IMR-90 (cell line): ENCODE results near the gene LBHD2. TPM values are rescaled to one million over a fixed set of nuclear protein-coding genes. Genes with fewer than 3 reads are reported as not detected.

Experiments
- ATAC-seq: fragments of 200-7000 bp; cut with Tn5 transposase; 2 replicates; pipeline ENCODE4 v1.9.1; 2020; ENCODE audit warnings: low read depth, mild to moderate bottlenecking, moderate library complexity
- BruUV-seq: library from RNA; stranded (reverse); fragments of 400-500 nt; replicated peaks from 2 replicates; lab custom pipeline; 2021; lab: Mats Ljungman, UMichigan
- CTCF ChIA-PET: fragments of 300-600 bp; formaldehyde crosslinking; extraction: SDS; loops from one replicate; lab custom pipeline; 2021; ENCODE audit warnings: antibody characterized with exemption; lab: Yijun Ruan, JAX
- POLR2A ChIA-PET: fragments of 300-600 bp; sonication (Branson Sonifier 250); formaldehyde crosslinking; loops from one replicate; lab custom pipeline; 2022; ENCODE audit warnings: antibody characterized with exemption; ENCODE audit not compliant: unreplicated experiment; lab: Charles Lee
- DNase-seq: peaks from one replicate; pipeline ENCODE4 v3.0.0; 2013
- H2AFZ ChIP-seq: replicated peaks from 2 replicates; pipeline ENCODE3; 2013; ENCODE audit warnings: low read length, mild to moderate bottlenecking; ENCODE audit not compliant: poor library complexity
- H2AK5ac ChIP-seq: 2 replicates; pipeline ENCODE4 v1.6.1; 2013; ENCODE audit warnings: low read depth, low read length, inconsistent platforms
- H2AK9ac ChIP-seq: replicated peaks from 2 replicates; pipeline ENCODE3; 2013; ENCODE audit warnings: mild to moderate bottlenecking, low read depth, low read length, moderate library complexity; ENCODE audit not compliant: poor library complexity
- H2BK120ac ChIP-seq: 2 replicates; pipeline ENCODE4 v1.6.1; 2013; ENCODE audit warnings: low read depth, low read length, inconsistent platforms
- H2BK15ac ChIP-seq: 3 replicates; pipeline ENCODE4 v1.6.1; 2013; ENCODE audit warnings: low read depth, low read length, inconsistent platforms
- H2BK20ac ChIP-seq: 2 replicates; pipeline ENCODE4 v1.6.1; 2013; ENCODE audit warnings: low read depth, mild to moderate bottlenecking, inconsistent platforms, low read length, moderate library complexity
- H2BK5ac ChIP-seq: 2 replicates; pipeline ENCODE4 v1.6.1; 2013; ENCODE audit warnings: mild to moderate bottlenecking, low read depth, low read length, inconsistent platforms; ENCODE audit not compliant: poor library complexity, severe bottlenecking
- H3K14ac ChIP-seq: replicated peaks from 2 replicates; pipeline ENCODE4 v1.6.1; 2013; ENCODE audit warnings: low read depth, low read length, inconsistent platforms
- H3K18ac ChIP-seq: 2 replicates; pipeline ENCODE4 v1.6.1; 2013; ENCODE audit warnings: low read depth, low read length, control low read depth
- H3K23ac ChIP-seq: 2 replicates; pipeline ENCODE4 v1.6.1; 2013; ENCODE audit warnings: low read depth, low read length, inconsistent platforms
- H3K27ac ChIP-seq: 2 replicates; pipeline ENCODE4 v1.5.1; 2013; ENCODE audit warnings: mild to moderate bottlenecking, control low read depth, low read length; ENCODE audit not compliant: insufficient read depth
- H3K27me3 ChIP-seq: 2 replicates; pipeline ENCODE4 v1.6.1; 2013; ENCODE audit warnings: low read length; ENCODE audit not compliant: control insufficient read depth, insufficient read depth
- H3K36me3 ChIP-seq: 2 replicates; pipeline ENCODE4 v1.6.1; 2013; ENCODE audit warnings: low read length, mixed read lengths; ENCODE audit not compliant: control insufficient read depth, insufficient read depth
- H3K4ac ChIP-seq: 2 replicates; pipeline ENCODE4 v1.6.1; 2013; ENCODE audit warnings: low read depth, low read length, inconsistent platforms
- H3K4me1 ChIP-seq: 2 replicates; pipeline ENCODE4 v1.6.1; 2013; ENCODE audit warnings: low read length, mixed read lengths; ENCODE audit not compliant: control insufficient read depth, insufficient read depth
- H3K4me2 ChIP-seq: 2 replicates; pipeline ENCODE4 v1.6.1; 2013; ENCODE audit warnings: low read depth, mild to moderate bottlenecking, control low read depth, low read length, moderate library complexity
- H3K4me3 ChIP-seq: 2 replicates; pipeline ENCODE4 v1.5.1; 2013; ENCODE audit warnings: low read depth, mild to moderate bottlenecking, control low read depth, low read length, moderate library complexity; ENCODE audit not compliant: insufficient read depth
- H3K56ac ChIP-seq: 2 replicates; pipeline ENCODE4 v1.6.1; 2013; ENCODE audit warnings: low read length, inconsistent platforms; ENCODE audit not compliant: insufficient read depth; ENCODE audit errors: extremely low read depth
- H3K79me1 ChIP-seq, 2 experiments: 2 replicates each; pipeline ENCODE4 v1.6.1; 2013; ENCODE audit warnings: low read length in 2 of 2, inconsistent platforms in 1 of 2, low read depth in 1 of 2
- H3K9ac ChIP-seq: 2 replicates; pipeline ENCODE4 v1.6.1; 2013; ENCODE audit warnings: low read depth, low read length, control low read depth
- H3K9me1 ChIP-seq: 2 replicates; pipeline ENCODE4 v1.6.1; 2013; ENCODE audit warnings: low read length, inconsistent platforms; ENCODE audit not compliant: insufficient read depth
- H3K9me3 ChIP-seq: 2 replicates; pipeline ENCODE4 v1.6.1; 2013; ENCODE audit warnings: low read length; ENCODE audit not compliant: control insufficient read depth, insufficient read depth
- H4K20me1 ChIP-seq: 2 replicates; pipeline ENCODE4 v1.6.1; 2013; ENCODE audit warnings: low read length, inconsistent platforms; ENCODE audit not compliant: insufficient read depth
- H4K5ac ChIP-seq: 2 replicates; pipeline ENCODE4 v1.6.1; 2013; ENCODE audit warnings: mild to moderate bottlenecking, low read depth, low read length, control low read depth
- H4K8ac ChIP-seq, 2 experiments: 2 replicates each; pipeline ENCODE4 v1.6.1; 2013; ENCODE audit warnings: low read depth in 2 of 2, low read length in 2 of 2, control low read depth in 1 of 2, inconsistent platforms in 1 of 2
- H4K91ac ChIP-seq: 2 replicates; pipeline ENCODE4 v1.6.1; 2013; ENCODE audit warnings: low read depth, low read length, inconsistent platforms; ENCODE audit not compliant: insufficient read depth
- CEBPB ChIP-seq: IDR thresholded peaks from 2 replicates; pipeline ENCODE4 v1.6.1; 2012; ENCODE audit warnings: low read depth, low read length, improper control_type of control experiment
- MAZ ChIP-seq: IDR thresholded peaks from 2 replicates; pipeline ENCODE4 v1.6.1; 2012; ENCODE audit warnings: low read depth, mild to moderate bottlenecking, low read length, improper control_type of control experiment, moderate library complexity, borderline replicate concordance
- WGBS, 2 experiments: methylation state at CpG; one replicate each; pipeline versions ENCODE4 v1.1.5 to v1.1.7; 2013; ENCODE audit warnings: missing lambda C conversion rate in 2 of 2; ENCODE audit not compliant: insufficient read length in 1 of 2; ENCODE audit errors: extremely low coverage in 2 of 2; 5-methylcytosine and 5-hydroxymethylcytosine counted together
- dilution Hi-C: fragments of 300-500 bp; cut with HindIII; formaldehyde crosslinking; loops from one replicate; pipeline ENCODE4 v1.14.3; 2018; ENCODE audit warnings: low sequenced_read_pairs; ENCODE audit not compliant: unreplicated experiment
- in situ Hi-C: fragments of 300-500 bp; cut with MboI; formaldehyde crosslinking; loops from 3 replicates; pipeline ENCODE4 v1.14.3; 2019; ENCODE audit warnings: low sequenced_read_pairs, inconsistent platforms, mixed read lengths
- intact Hi-C: fragments of 100-400 bp; cut with micrococcal nuclease; formaldehyde crosslinking; loops from 2 replicates; pipeline ENCODE4 v1.10.0; 2022
- polyA plus RNA-seq, 3 experiments: library from polyadenylated mRNA; depleted of rRNA; stranded (reverse); fragments of >200 nt; gene quantifications; 2 replicates each; pipeline ENCODE4 v1.2.3, GENCODE V29; 2012; ENCODE audit warnings: low replicate concordance in 1 of 3
- total RNA-seq: library from RNA; depleted of rRNA; stranded (reverse); fragments of >200 nt; gene quantifications from 2 replicates; pipeline ENCODE4 v1.2.3, GENCODE V29; 2012

Gene LBHD2
- total and polyA plus RNA-seq, 2 of the 4 experiments (the other 2 are of a cell fraction): not detected

DNA sequence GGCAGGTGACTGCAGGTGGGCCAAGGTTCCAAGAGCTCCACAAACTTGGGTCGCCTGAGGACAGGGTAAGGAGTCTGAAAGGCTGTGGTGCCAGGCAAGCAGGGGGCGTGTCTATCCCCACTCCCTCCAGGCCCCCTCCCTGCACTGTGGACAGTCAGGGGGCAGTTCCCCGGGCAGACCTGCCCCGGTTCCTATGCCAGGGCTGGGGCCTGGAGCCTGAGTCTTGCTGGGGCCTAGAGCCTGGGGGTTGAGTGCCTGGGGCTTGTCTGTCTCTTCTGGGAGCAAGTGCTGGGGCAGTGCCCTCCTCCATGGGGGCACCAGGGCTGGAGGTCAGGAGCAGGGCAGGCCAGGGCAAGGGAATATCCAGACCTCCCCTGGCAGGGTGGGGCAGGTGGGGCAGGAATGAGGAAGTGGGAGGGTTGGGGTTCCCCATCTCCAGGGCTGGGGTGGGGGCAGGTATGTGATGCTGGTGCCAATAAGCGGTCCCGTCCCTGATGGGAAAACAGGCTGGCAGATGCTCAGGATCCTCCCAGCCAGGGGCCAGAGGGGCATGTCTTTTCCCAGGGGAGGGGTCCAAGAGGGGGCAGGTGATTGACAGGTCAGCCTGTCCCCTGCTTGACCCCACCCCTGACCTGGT lies 27.3 kb downstream of the LBHD2 start:
- no peak for DNase-seq
- in situ Hi-C loops (no loop called here), intact Hi-C loops (no loop called here), dilution Hi-C loops (no loop called here)
- H3K27me3 ChIP-seq: no peaks in the 10 kb centered on the region
- peak overlapping the region; percentile 40 for H2AFZ ChIP-seq
- peak overlapping the region; percentile 41 for H2BK20ac ChIP-seq
- H3K4me3 ChIP-seq: no peak overlapping the region
- H2AK5ac ChIP-seq: peak overlapping the region; percentile 88
- H2BK5ac ChIP-seq: peak overlapping the region; percentile 92
- no peak overlapping the region; the same call in none of the 2 replicates for H4K91ac ChIP-seq
- H3K9me1 ChIP-seq: peaks cover 12% of the 10 kb centered on the region; the same call in 1 of the 2 replicates
- no peak overlapping the region for H3K56ac ChIP-seq
- H3K4ac ChIP-seq: peak overlapping the region; percentile 98
- ChIA-PET POLR2A (no interaction called here), CTCF (no interaction called here)
- H2BK15ac ChIP-seq: peak overlapping the region; percentile 22; the same call in 2 of the 3 replicates
- 100% methylated on average over 2 of the region's 6 CpGs; no CpG with 5 or more reads in 1 of the 2 experiments for WGBS, 2 experiments
- ATAC-seq: no peak
- peak overlapping the region; percentile 21 for H4K5ac ChIP-seq
- H2BK120ac ChIP-seq: peak overlapping the region; percentile 98
- peak overlapping the region in 1 of 2 experiments; percentile 63; a peak in 2 of 4 replicates for H4K8ac ChIP-seq
- H3K4me1 ChIP-seq: peaks cover 33% of the 10 kb centered on the region
- H3K4me2 ChIP-seq: no peak overlapping the region
- H3K14ac ChIP-seq: no peak overlapping the region; the same call in 1 of the 2 replicates
- H3K79me1 ChIP-seq: no peaks in the 10 kb centered on the region
- H3K23ac ChIP-seq: no peak overlapping the region
- H4K20me1 ChIP-seq: no peaks in the 10 kb centered on the region
- no peaks in the 10 kb centered on the region for H3K9me3 ChIP-seq
- H2AK9ac ChIP-seq: peak overlapping the region; percentile 67
- no peaks in the 10 kb centered on the region for H3K36me3 ChIP-seq
- TF ChIP-seq MAZ (peak; percentile 7; the same call in 1 of the 2 replicates), CEBPB (no peak)
- peak overlapping the region; percentile 11; the same call in 1 of the 2 replicates for H3K18ac ChIP-seq
- H3K27ac ChIP-seq: no peak overlapping the region; the same call in 1 of the 2 replicates
- no peak overlapping the region for H3K9ac ChIP-seq
- no TSS peak for BruUV-seq
